A549 (cell line): ENCODE data around the gene CCDC188.

Experiments used
- CHD2 ChIP-seq: fragments of 150-350 bp; IDR thresholded peaks from 2 replicates; pipeline ENCODE4 v1.6.1; 2014; ENCODE audit warnings: low read length; ENCODE audit not compliant: partially characterized antibody
- CTCF ChIP-seq: fragments of >200 bp; sonication (Bioruptor Twin); formaldehyde crosslinking; IDR thresholded peaks from 3 replicates; pipeline ENCODE4 v1.5.1; 2016
- HOXB13 ChIP-seq: fragments of 250-450 bp; sonication (Bioruptor Pico); IDR thresholded peaks from 2 replicates; pipeline ENCODE4 v1.5.0; 2020; ENCODE audit warnings: low read depth, mild to moderate bottlenecking, moderate library complexity
- JUN ChIP-seq, 2 experiments: fragments of >200 bp; sonication (Bioruptor Twin); formaldehyde crosslinking; IDR thresholded peaks; 2 replicates in 1 of 2; 3 replicates in 1 of 2; pipeline ENCODE4 v1.6.1; 2016 to 2017
- MAX ChIP-seq: IDR thresholded peaks from 2 replicates; pipeline ENCODE4 v1.6.1; 2012
- MYC ChIP-seq: IDR thresholded peaks from 2 replicates; pipeline ENCODE4 v1.6.1; 2012; ENCODE audit warnings: mild to moderate bottlenecking, inconsistent platforms, low read length, improper control_type of control experiment, borderline replicate concordance
- NR3C1 ChIP-seq: fragments of >200 bp; sonication (Bioruptor Twin); formaldehyde crosslinking; IDR thresholded peaks from 3 replicates; pipeline ENCODE4 v1.6.1; 2017
- PHF8 ChIP-seq: fragments of 200-600 bp; sonication (generic); IDR thresholded peaks from 2 replicates; pipeline ENCODE4 v1.6.1; 2016; ENCODE audit warnings: low read depth, mild to moderate bottlenecking, antibody characterized with exemption, moderate library complexity, borderline replicate concordance
- POLR2A ChIP-seq: IDR thresholded peaks from 2 replicates; pipeline ENCODE4 v1.6.1; 2012; ENCODE audit warnings: mild to moderate bottlenecking, low read length
- POLR2AphosphoS2 ChIP-seq: conservative IDR thresholded peaks from 2 replicates; pipeline ENCODE4 v1.6.1; 2012; ENCODE audit warnings: low read length, improper control_type of control experiment, inconsistent platforms
- RAD21 ChIP-seq, 2 experiments: fragments of >200 bp in 1 of 2; sonication (Bioruptor Twin) in 1 of 2; formaldehyde crosslinking in 1 of 2; IDR thresholded peaks in 1 of 2; conservative IDR thresholded peaks in 1 of 2; 2 replicates in 1 of 2; 3 replicates in 1 of 2; pipeline ENCODE4 v1.6.1; 2012 to 2018; ENCODE audit warnings: inconsistent platforms in 1 of 2
- RNF2 ChIP-seq: fragments of 200-600 bp; sonication (generic); IDR thresholded peaks from 2 replicates; pipeline ENCODE4 v1.6.1; 2016; ENCODE audit warnings: low read depth, mild to moderate bottlenecking, antibody characterized with exemption, moderate library complexity, borderline replicate concordance
- ZFP36 ChIP-seq: fragments of 450-650 bp; IDR thresholded peaks from 2 replicates; pipeline ENCODE4 v1.6.1; 2014; ENCODE audit warnings: borderline replicate concordance; ENCODE audit not compliant: partially characterized antibody

- TF ChIP-seq PHF8 = no peak
- no peak for TF ChIP-seq CTCF
- TF ChIP-seq POLR2A = no peak
- TF ChIP-seq MYC = no peak
- TF ChIP-seq CHD2 = no peak
- no peak for TF ChIP-seq POLR2AphosphoS2
- no peak for TF ChIP-seq RNF2
- no peak for TF ChIP-seq JUN (IDR thresholded peaks at IDR 0.05)
- no peak for TF ChIP-seq ZFP36
- no peak for TF ChIP-seq HOXB13 (CRISPR knock-in tag)
- no peak for TF ChIP-seq NR3C1
- no peak for TF ChIP-seq MAX
- no peak for TF ChIP-seq RAD21 (conservative IDR thresholded peaks at IDR 0.05 in 1 of 2, IDR thresholded peaks at IDR 0.05 in 1 of 2)
Observed at GRCh38 chr22:20139391-20140106, 11.3 kb downstream of the CCDC188 start.
